GM04504 (cell line): ENCODE measurements around the gene DPEP2NB.
A peak's percentile ranks its signal among the peaks of the same experiment; 100 is the strongest.
"Not testable (repeated sequence)": the region's sequence is repeated elsewhere in the genome, so short reads cannot be mapped to it uniquely, and the experiment has no call there.

Experiments used
- DNase-seq: peaks from one replicate; pipeline ENCODE4 v3.0.0-alpha.2; 2012; ENCODE audit warnings: low read depth

Gene DPEP2NB

DNA sequence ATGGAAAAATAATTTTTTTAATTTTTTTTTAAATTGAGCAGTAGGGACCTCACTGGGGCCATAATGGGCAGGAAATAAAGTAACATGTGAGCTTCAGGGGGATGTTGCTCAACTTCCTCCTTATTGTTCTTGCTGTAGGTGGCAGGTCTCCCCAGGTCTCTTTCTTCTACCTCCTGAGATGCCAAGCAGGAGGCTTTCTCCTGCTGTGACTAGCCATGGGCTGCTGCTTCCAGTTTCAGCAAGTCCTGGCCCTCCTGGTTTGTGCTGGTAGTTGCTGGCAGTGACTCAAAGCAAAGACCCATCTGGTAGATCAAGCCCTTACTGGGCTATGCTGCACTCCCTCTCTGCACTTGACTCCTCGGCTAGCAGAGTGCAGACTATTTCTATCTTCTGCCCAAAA, 2.3 kb downstream of the DPEP2NB start:
- no peak for DNase-seq

DNA sequence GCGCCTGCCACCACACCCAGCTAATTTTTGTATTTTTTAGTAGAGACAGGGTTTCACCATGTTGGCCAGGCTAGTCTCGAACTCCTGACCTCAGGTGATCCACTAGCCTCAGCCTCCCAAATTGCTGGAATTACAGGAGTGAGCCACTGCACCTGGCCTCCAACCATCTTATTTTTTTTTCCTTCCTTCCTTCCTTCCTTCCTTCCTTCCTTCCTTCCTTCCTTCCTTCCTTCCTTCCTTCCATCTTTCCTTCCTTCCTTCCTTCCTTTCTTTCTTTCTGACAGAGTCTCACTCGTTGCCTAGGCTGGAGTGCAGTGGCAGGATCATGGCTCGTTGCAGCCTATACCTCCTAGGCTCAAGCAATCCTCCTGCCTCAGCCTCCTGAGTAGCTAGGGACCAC, 5.8 kb downstream of the DPEP2NB start:
- not testable (repeated sequence) for DNase-seq

DNA sequence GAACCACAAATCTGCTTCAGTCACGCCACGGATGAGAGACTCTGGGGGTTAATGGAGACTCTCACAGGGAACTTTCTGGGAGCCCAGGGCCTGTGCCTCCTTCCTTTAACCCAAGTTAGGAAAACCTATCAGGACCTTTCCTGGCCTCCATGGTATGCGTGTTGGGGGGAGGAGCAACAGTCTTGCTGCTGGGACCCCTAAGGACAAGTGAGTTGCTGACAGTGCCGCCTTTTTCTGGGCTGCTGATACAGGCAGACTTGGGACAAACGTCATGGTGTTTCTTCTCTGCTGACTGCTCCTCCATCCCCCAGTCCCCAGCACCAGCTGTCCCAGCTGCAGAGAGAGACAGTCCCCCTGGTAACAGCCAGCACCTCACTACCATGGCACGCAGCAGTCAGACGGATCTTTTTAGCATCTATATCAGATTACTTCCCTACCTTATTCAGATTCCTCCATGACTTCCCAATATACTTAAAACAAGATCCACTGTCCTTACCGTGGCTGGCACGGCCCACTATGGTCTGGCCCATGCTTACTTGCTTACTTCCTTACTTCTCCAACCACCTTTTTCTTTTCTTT, 6.5 kb downstream of the DPEP2NB start:
- no peak for DNase-seq

DNA sequence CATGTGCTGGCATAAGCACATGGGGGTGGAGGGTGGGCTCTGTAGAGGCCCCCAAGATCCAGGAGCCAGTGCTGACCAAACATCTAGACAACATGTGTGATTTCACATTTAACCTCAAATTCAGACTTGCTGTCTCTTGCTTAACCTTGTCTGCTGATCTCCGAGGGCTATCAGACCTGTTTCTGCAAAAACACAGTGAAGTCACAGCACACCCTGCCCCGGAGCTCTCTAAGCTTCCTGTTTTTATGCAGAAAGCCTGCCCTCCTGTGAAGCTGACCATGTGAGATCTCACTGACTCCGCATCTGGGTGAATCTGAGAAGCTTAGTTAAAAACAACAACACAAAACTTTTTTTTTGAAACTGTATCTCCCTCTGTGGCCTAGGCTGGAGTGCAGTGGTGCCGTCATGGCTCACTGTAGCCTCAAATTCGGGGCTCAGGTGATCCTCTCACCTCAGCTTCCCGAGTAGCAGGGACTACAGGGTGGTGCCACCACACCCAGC, 9.9 kb downstream of the DPEP2NB start:
- no peak for DNase-seq

DNA sequence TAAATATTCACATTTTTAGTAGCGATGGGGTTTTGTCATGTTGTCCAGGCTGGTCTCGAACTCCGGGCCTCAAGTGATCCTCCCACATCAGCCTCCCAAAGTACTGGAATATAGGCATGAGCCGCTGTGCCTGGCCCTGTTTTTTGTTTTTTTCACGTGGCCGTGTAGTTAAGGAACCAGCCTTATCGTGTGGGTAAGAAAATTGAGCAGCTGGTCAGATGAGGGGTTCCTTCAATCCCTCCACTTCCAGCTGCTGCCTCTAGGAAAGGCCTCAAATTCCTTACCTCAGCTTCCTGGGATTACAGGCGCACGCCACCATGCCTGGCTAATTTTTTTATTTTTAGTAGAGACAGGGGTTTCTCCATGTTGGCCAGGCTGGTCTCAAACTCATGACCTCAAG, 10.5 kb downstream of the DPEP2NB start:
- DNase-seq, result no peak

DNA sequence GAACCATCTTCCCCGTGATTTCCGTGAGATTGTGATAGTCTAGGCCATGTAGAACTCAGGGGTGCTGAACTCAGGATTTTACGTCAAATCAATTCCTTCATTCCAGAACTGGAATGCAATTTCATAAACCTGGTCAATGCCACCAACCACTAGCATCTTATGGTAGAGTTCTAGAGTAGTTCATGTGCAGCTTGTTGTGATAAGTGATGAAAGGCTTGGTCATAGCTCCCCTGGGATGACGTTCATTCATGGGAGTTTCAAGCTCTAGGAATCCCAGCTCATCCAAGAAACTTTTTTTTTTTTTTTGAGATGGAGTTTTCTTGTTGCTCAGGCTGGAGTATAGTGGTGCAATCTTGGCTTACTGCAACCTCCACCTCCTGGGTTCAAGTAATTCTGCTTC, 12.7 kb downstream of the DPEP2NB start:
- no peak for DNase-seq

DNA sequence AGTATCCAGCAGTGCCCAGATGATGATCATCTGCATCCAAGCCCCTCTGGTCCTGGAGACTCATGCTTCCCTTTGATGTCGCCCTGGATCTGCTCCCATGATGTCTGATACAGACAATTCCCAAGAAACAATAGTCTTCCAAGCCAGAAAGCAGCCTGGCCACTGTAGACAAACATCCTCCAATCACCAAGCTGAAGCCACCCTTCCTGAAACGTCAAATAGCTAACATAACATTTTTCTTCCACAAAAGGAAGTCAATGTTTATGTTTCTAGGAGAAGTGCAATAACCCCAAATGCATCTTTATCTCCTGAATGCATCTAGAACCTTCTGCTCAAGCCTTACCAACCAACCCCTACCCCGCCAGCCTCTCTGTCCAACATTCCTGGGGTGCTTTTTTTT, 15.3 kb downstream of the DPEP2NB start:
- DNase-seq, result no peak

DNA sequence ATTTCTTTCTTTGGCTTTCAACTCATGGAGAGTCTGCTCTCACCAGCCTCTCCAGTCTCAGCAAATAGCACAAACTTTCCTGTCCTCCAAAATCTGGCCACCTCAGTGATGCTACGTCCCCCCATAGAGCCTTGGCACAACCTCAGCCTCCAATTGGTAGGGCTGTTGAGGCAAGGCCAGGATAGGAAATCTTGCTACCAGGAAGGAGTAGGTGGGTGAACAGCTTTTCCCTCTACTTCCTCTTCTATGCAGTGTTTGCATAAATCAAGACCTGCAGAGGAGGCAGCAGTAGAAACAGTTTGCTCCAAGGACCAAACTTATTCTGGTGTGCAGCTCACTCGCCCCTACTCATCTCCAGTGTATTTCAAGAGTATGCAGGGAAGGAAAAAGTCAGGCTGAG, 15.7 kb downstream of the DPEP2NB start:
- DNase-seq, result no peak

DNA sequence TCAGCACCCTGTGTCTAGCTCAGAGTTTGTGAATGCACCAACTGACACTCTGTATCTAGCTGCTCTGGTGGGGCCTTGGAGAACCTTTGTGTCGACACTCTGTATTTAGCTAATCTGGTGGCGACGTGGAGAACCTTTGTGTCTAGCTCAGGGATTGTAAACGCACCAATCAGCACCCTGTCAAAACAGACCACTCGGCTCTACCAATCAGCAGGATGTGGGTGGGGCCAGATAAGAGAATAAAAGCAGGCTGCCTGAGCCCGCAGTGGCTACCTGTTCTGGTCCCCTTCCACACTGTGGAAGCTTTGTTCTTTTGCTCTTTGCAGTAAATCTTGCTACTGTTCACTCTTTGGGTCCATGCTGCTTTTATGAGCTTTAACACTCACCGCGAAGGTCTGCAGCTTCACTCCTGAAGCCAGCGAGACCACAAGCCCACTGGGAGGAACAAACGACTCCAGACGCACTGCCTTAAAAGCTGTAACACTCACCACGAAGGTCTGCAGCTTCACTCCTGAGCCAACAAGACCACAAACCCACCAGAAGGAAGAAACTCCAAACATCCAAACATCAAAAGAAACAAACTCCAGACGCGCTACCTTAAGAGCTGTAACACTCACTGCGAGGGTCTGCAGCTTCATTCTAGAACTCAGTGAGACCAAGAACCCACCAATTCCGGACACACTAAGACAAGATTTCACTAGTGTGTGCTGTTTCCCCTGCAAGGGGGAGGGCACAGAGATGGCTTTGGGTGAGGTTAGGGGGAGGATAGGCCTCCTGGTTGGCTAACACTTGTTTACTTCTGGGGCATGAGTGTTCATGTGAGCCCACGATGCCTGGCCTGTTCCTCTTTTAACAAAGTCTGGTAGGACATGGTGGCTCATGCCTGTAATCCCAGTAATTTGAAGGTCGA, 16.7 kb downstream of the DPEP2NB start, which contains the start of gene DPEP2:
Gene DPEP2, minus strand, starts transcription at position 706 of the 910 bp plus-strand sequence. CDS start 6,272 bp downstream, outside the sequence.
- not testable (repeated sequence) for DNase-seq

DNA sequence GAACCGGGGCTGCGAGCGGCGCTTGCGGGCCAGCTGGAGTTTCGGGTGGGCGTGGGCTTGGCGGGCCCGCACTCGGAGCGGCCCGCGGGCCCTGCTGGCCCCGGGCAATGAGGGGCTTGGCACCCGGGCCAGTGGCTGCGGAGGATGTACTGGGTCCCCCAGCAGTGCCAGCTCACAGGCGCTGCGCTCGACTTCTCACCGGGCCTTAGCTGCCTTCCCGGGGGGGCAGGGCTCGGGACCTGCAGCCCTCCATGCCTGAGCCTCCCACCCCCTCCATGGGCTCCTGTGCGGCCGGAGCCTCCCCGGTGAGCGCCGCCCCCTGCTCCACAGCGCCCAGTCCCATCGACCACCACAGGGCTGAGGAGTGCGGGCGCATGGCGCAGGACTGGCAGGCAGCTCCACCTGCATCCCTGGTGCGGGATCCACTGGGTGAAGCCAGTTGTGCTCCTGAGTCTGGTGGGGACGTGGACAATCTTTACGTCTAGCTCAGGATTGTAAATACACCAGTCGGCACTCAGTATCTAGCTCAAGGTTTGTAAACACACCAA, 17.4 kb downstream of the DPEP2NB start:
- not testable (repeated sequence) for DNase-seq

DNA sequence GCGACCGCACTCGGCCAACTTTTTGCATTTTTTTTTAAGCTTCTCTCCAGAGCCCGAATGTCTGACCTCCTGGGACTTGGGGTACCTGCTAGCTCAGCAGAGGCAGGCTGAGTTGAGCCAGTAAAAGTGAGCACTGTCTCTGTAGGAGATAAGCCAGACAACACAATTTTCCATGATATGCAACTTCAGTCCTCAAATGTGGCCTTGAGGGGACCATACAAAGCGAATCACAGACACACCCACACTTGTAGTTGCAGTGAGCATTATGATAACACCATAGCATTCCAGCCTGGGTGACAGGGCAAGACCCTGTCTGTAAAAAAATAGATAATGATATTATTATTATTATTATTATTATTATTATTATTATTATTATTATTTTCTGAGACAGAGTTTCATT, 19.0 kb downstream of the DPEP2NB start:
- DNase-seq, result no peak

DNA sequence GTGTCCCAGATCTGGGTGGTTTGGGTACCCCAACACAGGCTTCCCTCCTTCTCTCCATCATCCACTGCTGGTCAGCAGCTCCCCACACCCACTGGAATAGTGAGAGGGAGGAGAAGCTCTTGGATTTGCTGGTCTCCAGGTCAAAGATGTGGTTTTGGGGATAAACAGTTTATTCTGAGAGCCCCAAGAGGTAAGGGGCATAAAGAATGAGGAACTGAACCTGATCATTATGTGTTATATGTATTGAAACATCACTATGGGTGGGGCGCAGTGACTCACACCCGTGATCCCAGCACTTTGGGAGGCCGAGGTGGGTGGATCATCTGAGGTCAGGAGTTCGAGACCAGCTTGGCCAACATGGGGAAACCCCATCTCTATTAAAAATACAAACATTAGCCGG, 20.3 kb downstream of the DPEP2NB start:
- DNase-seq, result no peak

DNA sequence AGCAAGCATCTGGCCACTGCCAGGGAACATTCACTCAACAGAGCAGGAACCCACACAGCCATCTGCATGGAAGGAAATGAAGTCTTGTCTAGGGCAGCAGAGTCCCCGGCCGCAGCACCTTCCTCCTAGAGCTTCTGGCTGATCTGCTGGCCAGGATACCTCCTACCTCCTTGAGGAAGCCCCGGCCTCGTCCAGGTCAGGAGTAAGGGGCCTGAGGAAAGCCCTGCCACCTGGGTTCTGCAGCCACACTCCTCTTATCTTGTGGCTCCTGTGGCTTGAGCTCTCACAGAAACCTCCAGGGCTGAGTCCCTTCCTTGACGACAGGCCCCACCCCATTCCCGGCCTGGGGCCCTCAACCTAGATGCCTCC, 21.7 kb downstream of the DPEP2NB start:
- not testable (repeated sequence) for DNase-seq

DNA sequence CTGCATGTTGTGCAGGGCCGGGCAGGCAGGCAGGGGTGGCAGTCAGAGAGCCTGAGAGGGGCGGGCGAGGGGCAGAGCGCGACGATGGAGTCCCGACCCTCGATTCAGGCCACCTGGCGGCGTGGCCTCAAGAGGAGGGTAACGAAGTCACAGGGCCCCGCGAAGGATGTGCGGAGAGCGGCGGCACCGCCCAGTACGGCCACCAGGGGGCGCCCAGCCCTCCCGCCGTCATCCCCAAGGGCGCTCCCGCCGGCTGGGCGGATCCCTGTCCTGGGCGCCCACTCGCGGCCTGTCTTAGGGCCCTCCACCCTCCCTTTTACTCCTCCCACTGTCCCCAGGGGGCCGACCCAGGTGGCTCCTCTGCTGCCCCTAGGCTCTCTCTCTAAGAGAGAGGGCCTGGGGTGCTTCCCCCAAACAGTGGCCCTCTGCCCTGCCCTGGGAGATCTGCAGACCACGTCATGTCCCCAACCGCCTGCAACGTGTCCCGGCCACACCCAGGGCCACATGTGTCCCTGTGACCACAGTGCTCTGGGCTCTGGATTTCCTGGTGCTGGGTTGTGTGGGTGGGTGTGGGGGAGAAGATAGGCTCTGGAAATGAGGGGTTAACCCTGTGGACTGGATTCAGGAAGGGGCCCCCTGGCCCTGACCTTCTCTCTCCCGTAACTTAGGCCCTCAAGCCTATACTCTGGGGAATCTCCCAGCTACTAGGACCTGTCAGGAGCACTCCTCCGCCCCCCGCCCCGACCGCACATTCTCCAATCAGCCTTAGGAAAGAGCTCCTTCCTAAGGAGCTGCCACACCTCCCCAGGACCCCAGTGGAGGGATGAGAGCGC, 22.3 kb downstream of the DPEP2NB start:
- peak; percentile 31 for DNase-seq

DNA sequence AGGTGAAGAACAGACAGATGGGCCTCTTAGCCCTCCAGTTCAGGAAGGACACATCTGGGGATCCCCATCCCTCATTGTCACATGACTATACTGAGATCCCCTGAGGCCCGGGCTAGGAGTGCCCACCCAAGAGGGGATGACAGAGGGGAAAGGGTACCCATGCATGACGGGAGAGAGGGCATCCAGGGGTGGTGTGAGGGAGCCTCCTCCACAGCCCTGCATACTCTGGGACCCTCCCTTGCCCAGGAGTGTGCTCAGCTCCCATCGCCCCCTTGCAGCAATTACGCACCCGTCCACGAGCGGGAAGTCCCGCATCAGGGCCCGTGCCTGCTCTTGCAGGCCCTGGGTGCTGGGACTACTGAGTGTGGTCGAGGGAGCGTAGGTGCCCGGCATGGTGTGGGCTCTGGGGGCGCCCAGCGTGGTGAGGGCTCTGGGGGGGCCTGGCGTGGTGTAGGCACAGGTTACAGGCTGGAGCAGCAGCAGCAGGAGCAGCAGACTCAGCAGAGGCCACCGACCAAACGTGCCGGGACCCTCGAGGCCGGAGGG, 23.0 kb downstream of the DPEP2NB start:
- no peak for DNase-seq

DNA sequence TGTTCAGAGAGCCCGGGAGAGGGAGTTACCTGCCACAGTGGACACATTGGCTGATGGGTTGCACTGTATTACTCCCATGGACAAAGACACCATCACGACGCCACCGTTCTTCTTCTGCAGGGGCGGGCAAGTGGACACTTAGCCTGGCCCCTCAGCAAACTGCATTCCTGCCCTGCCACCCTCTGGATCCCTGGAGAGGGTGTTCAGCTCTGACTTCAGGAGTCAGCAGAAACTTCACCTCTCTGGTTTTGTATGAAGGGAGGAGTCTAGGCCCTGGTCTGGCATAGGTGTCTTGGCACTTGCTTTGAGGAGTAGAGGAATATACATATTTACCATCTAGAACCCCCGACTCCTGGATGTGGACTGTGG, 25.7 kb downstream of the DPEP2NB start:
- no peak for DNase-seq

DNA sequence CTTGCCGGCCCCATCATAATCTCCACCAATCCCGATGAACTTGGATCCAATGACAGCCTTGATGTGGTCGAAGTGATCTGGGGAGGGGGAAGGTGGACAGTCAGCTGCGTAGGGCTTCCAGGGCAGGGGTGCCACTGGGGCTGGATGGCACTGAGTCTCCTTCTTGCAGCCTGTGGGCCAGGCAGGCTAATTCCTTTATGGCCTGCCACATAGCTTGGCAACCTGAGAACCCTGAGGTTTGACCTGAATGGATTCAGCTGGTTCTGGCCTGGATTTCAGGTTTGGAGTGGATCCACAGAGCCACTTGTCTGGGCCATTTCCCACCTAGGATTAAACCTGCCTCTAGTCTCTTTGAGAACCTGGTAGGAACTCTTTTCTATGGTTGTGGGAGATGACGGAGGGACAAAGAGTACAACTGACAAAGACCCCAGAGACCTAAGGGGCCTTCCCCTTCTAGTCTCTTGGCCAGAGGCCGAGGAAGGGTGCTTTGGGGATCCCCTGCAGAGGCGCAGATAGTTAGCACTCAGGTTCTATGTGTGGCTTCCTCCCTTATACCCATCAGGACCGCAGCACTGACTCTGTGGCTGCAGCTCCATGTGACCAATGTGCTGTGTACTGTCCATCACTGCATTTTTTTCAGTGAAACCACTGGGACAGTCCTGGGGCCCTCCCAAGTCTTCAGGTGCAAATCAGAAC, 26.2 kb downstream of the DPEP2NB start:
- DNase-seq, result no peak

DNA sequence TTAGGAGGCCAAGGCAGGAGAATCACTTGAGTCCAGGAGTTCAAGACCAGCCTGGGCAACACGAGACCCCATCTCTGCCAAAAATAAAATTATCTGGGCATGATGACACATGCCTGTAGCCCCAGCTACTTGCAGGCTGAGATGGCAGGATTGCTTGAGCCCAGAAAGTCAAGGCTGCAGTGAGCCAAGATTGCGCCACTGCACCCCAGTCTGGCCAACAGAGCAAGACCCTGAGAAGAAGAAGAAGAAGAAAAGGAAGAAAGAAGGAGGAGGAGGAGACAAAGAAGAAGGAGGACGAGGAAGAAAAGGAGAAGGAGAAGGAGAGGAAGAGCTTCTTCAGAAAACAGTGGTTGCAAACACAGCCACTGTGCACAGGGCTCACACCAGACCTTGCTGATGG, 27.0 kb downstream of the DPEP2NB start:
- no peak for DNase-seq

DNA sequence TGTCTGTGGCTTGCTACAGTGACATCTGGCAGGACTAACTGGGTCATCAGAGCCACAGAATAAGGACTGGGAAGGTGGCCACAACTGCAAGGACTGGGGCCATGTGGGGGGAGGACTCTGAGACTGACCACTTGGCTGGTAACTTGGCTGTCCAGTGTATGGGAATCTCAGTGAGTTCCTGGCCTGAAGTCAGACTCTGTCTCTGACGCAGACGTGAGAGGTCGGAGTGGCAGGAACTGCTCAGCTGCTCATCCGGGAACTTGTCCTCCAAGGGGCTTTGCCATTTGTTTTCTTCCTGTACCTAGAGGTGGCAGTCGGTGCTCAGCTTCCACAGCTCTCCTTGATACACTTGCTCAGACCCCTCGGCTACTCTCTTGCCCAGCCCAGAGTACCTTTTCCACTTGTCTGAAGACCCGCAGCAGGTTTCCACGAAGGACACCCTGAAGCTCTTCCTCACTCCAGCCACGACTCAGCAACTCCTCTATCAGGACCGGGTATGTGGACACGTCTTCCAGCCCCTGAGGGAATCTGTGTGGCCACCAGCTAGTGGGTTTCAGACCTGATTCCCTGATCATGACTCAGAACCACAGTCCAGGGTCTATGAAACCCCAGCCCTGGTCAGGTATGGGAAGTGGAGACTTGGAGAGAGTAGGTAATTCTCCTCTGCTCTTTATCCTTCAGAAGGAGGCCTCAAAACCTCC, 28.1 kb downstream of the DPEP2NB start:
- DNase-seq, result no peak

DNA sequence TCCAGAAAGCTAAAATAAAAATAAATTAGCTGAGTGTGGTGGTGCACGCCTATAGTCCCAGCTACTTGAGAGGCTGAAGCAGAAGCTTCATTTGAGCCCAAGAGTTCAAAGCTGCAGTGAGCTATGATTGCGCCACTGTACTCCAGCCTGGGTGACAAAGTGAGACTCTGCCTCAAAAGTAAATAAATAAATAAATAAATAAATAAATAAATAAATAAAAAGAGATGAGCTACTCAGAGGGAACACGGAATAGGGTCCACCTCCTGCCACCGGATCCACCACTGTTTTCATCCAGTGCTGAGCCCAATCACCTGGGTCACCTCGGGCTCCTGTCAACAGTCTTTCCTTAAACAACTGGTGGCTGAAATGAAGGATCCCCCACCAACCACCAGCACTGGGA, 28.8 kb downstream of the DPEP2NB start:
- no peak for DNase-seq
